ENCODE data around the gene CIB2.

CIB2 gene

GRCh38 chr15:78110916-78111475 lies 20.2 kb downstream of the CIB2 start:
- no peak for TF ChIP-seq CTCF (IDR thresholded peaks at IDR 0.05; ENCODE audit: low read depth, low read length, missing control alignments)
- H3K4me3 ChIP-seq (ENCODE audit: low read depth, low read length), result no peak overlapping the region
- DNase-seq (ENCODE audit: low read depth), result no peak
- in situ Hi-C loops (cut with HindIII; ENCODE audit: low sequenced_read_pairs), result no loop called here

- TF ChIP-seq CTCF (IDR thresholded peaks at IDR 0.05; ENCODE audit: low read depth, low read length, missing control alignments), result no peak
- no peak overlapping the region for H3K4me3 ChIP-seq (ENCODE audit: low read depth, low read length)
- no peak for DNase-seq (ENCODE audit: low read depth)
- in situ Hi-C loops (cut with HindIII; ENCODE audit: low sequenced_read_pairs), result no loop called here
Observed at GRCh38 chr15:78110096-78110495, 21.1 kb downstream of the CIB2 start.

- DNase-seq (ENCODE audit: low read depth), result no peak
- in situ Hi-C loops (cut with HindIII; ENCODE audit: low sequenced_read_pairs), result no loop called here
- H3K4me3 ChIP-seq (ENCODE audit: low read depth, low read length), result no peak overlapping the region
- no peak for TF ChIP-seq CTCF (IDR thresholded peaks at IDR 0.05; ENCODE audit: low read depth, low read length, missing control alignments)
Observed at GRCh38 chr15:78109156-78109555, 22.1 kb downstream of the CIB2 start.

- DNase-seq (ENCODE audit: low read depth), result peak; percentile 68
- H3K4me3 ChIP-seq (ENCODE audit: low read depth, low read length), result no peak overlapping the region
- in situ Hi-C loops (cut with HindIII; ENCODE audit: low sequenced_read_pairs), result no loop called here
- peak; percentile 91 for TF ChIP-seq CTCF (IDR thresholded peaks at IDR 0.05; ENCODE audit: low read depth, low read length, missing control alignments)
Observed at GRCh38 chr15:78108300-78109084, 22.8 kb downstream of the CIB2 start.

- in situ Hi-C loops (cut with HindIII; ENCODE audit: low sequenced_read_pairs), result no loop called here
- H3K4me3 ChIP-seq (ENCODE audit: low read depth, low read length), result no peak overlapping the region
- no peak for TF ChIP-seq CTCF (IDR thresholded peaks at IDR 0.05; ENCODE audit: low read depth, low read length, missing control alignments)
- DNase-seq (ENCODE audit: low read depth), result no peak
Observed at GRCh38 chr15:78107471-78107870, 23.8 kb downstream of the CIB2 start.

- no peak for DNase-seq (ENCODE audit: low read depth)
- no peak overlapping the region for H3K4me3 ChIP-seq (ENCODE audit: low read depth, low read length)
- in situ Hi-C loops (cut with HindIII; ENCODE audit: low sequenced_read_pairs), result no loop called here
- no peak for TF ChIP-seq CTCF (IDR thresholded peaks at IDR 0.05; ENCODE audit: low read depth, low read length, missing control alignments)
Observed at GRCh38 chr15:78105476-78106241, 25.6 kb downstream of the CIB2 start.
